ENCODE data around the gene MAMLD1.

Gene MAMLD1

GRCh38 chrX:150375243-150375770, 12.2 kb downstream of the MAMLD1 start:
- TF ChIP-seq OSR1 (CRISPR knock-in tag; IDR thresholded peaks at IDR 0.05) (no peak), RARB (CRISPR knock-in tag; IDR thresholded peaks at IDR 0.05) (no peak), PATZ1 (CRISPR knock-in tag; IDR thresholded peaks at IDR 0.05; ENCODE audit: borderline replicate concordance) (no peak), ZFP3 (CRISPR knock-in tag; IDR thresholded peaks at IDR 0.05) (no peak), CSDC2 (CRISPR knock-in tag; IDR thresholded peaks at IDR 0.05) (no peak), ARNTL (CRISPR knock-in tag; IDR thresholded peaks at IDR 0.05; ENCODE audit: borderline replicate concordance, low read depth) (no peak), CSRNP3 (CRISPR knock-in tag; IDR thresholded peaks at IDR 0.05) (no peak)
- no peak for ATAC-seq

- ATAC-seq, result no peak
- no peak for TF ChIP-seq ZNF565 (CRISPR knock-in tag; conservative IDR thresholded peaks at IDR 0.05; ENCODE audit: low read depth)
- TF ChIP-seq OSR1 (CRISPR knock-in tag; IDR thresholded peaks at IDR 0.05), result no peak
- no peak for TF ChIP-seq CSRNP3 (CRISPR knock-in tag; IDR thresholded peaks at IDR 0.05)
- no peak for TF ChIP-seq PPARA (CRISPR knock-in tag; IDR thresholded peaks at IDR 0.05; ENCODE audit: borderline replicate concordance)
- no peak for TF ChIP-seq GLIS3 (CRISPR knock-in tag; IDR thresholded peaks at IDR 0.05)
- TF ChIP-seq SNAI2 (CRISPR knock-in tag; IDR thresholded peaks at IDR 0.05), result no peak
- no peak for TF ChIP-seq TCF4 (CRISPR knock-in tag; IDR thresholded peaks at IDR 0.05; ENCODE audit: borderline replicate concordance)
- TF ChIP-seq ISL1 (CRISPR knock-in tag; IDR thresholded peaks at IDR 0.05), result no peak
- no peak for TF ChIP-seq ZNF70 (CRISPR knock-in tag; IDR thresholded peaks at IDR 0.05)
- TF ChIP-seq CSDC2 (CRISPR knock-in tag; IDR thresholded peaks at IDR 0.05), result no peak
- TF ChIP-seq PATZ1 (CRISPR knock-in tag; IDR thresholded peaks at IDR 0.05; ENCODE audit: borderline replicate concordance), result no peak
- TF ChIP-seq POU6F1 (CRISPR knock-in tag; IDR thresholded peaks at IDR 0.05; ENCODE audit: borderline replicate concordance, low read depth), result no peak
- TF ChIP-seq ZC3H10 (CRISPR knock-in tag; IDR thresholded peaks at IDR 0.05), result no peak
- TF ChIP-seq ESRRG (CRISPR knock-in tag; IDR thresholded peaks at IDR 0.05), result no peak
Measured at GRCh38 chrX:150377005-150377404, 13.9 kb downstream of the MAMLD1 start.

GRCh38 chrX:150405006-150405405, 41.9 kb downstream of the MAMLD1 start:
- TF ChIP-seq ZNF70 (CRISPR knock-in tag; IDR thresholded peaks at IDR 0.05) (no peak), CSDC2 (CRISPR knock-in tag; IDR thresholded peaks at IDR 0.05) (no peak), CSRNP3 (CRISPR knock-in tag; IDR thresholded peaks at IDR 0.05) (no peak), PPARA (CRISPR knock-in tag; IDR thresholded peaks at IDR 0.05; ENCODE audit: borderline replicate concordance) (no peak), ZNF8 (CRISPR knock-in tag; IDR thresholded peaks at IDR 0.05) (no peak), ESRRG (CRISPR knock-in tag; IDR thresholded peaks at IDR 0.05) (no peak), GLIS3 (CRISPR knock-in tag; IDR thresholded peaks at IDR 0.05) (no peak)
- no peak for ATAC-seq
